ENCODE measurements around the gene KCNQ4. TPM values are rescaled to one million over a fixed set of nuclear protein-coding genes. Genes with fewer than 3 reads are reported as not detected.

The KCNQ4 gene
- total and polyA plus RNA-seq, 2 experiments from 2014 or later = 1.3 to 3.0 TPM

GRCh38 chr1:40876891-40877290, 93.3 kb downstream of the KCNQ4 start (continued):
- TF ChIP-seq EZH2 (IDR thresholded peaks at IDR 0.05; ENCODE audit: low read depth, unreplicated experiment) = no peak

GRCh38 chr1:40877698-40878097, 94.1 kb downstream of the KCNQ4 start:
- ATAC-seq (peak; percentile 54), DNase-seq (ENCODE audit: low spot score) (peak; percentile 52)
- Mint-ChIP-seq H3K27me3 (ENCODE audit: insufficient read depth, low read depth, poor library complexity) (peaks cover 7% of the 10 kb centered on the region), H3K9me3 (peaks cover 12% of the 10 kb centered on the region; the same call in 2 of the 3 replicates), H3K27ac (no peak overlapping the region), H3K36me3 (ENCODE audit: low read depth) (0 out of 3 replicates have a peak, but pooled peaks cover 5% of the 10 kb centered on the region), H3K4me1 (peaks cover 7% of the 10 kb centered on the region; the same call in 2 of the 3 replicates), H3K4me3 (no peak overlapping the region)
- Histone ChIP-seq H3K4me1 (ENCODE audit: insufficient read depth) (no peaks in the 10 kb centered on the region; the same call in 1 of the 2 replicates), H3K9me2 (ENCODE audit: insufficient read depth) (0 out of 2 replicates have a peak, but pooled peaks cover 4% of the 10 kb centered on the region), H3K27ac (ENCODE audit: low read depth) (no peak overlapping the region), H3K27me3 (ENCODE audit: insufficient read depth) (no peaks in the 10 kb centered on the region), H3K79me2 (replicated peaks; ENCODE audit: insufficient read depth) (no peaks in the 10 kb centered on the region), H2AFZ (peak overlapping the region; percentile 85), H3F3A (replicated peaks; ENCODE audit: low read depth) (no peaks in the 10 kb centered on the region), H4K20me1 (replicated peaks; ENCODE audit: insufficient read depth) (no peaks in the 10 kb centered on the region), H3K4me2 (no peak overlapping the region), H3K4me3 (no peak overlapping the region), H3K36me3 (ENCODE audit: insufficient read depth) (no peaks in the 10 kb centered on the region)
- TF ChIP-seq NANOG (IDR thresholded peaks at IDR 0.05; ENCODE audit: borderline replicate concordance) (no peak), ZNF114 (CRISPR knock-in tag; IDR thresholded peaks at IDR 0.05) (no peak), EZH2phosphoT487 (IDR thresholded peaks at IDR 0.05; ENCODE audit: unreplicated experiment) (no peak), POLR2AphosphoS5 (IDR thresholded peaks at IDR 0.05; ENCODE audit: low read depth) (no peak), REST (IDR thresholded peaks at IDR 0.05; ENCODE audit: unreplicated experiment) (no peak), CREB1 (CRISPR knock-in tag; IDR thresholded peaks at IDR 0.05; ENCODE audit: low read depth) (no peak), ZNF331 (CRISPR knock-in tag; IDR thresholded peaks at IDR 0.05; ENCODE audit: low read depth) (no peak), EZH2 (IDR thresholded peaks at IDR 0.05; ENCODE audit: low read depth, unreplicated experiment) (no peak), JUNB (IDR thresholded peaks at IDR 0.05; ENCODE audit: unreplicated experiment) (no peak), ETS1 (IDR thresholded peaks at IDR 0.05) (no peak), ZNF462 (CRISPR knock-in tag; IDR thresholded peaks at IDR 0.05) (no peak), STAT1 (IDR thresholded peaks at IDR 0.05; ENCODE audit: unreplicated experiment) (no peak), CTCF (conservative IDR thresholded peaks at IDR 0.05; ENCODE audit: low read depth in 2 of 2) (no peak)

Data from GM23338 (cell line).